AG04449 (cell line): ENCODE data around the gene ZNF787.

Source experiments
- CTCF ChIA-PET: fragments of 350-600 bp; formaldehyde crosslinking; extraction: SDS; loops from one replicate; lab custom pipeline; 2021; ENCODE audit warnings: antibody characterized with exemption; lab: Yijun Ruan, JAX
- POLR2A ChIA-PET: fragments of 400-600, 350-600 bp; formaldehyde crosslinking; extraction: SDS; loops from one replicate; lab custom pipeline; 2020; ENCODE audit warnings: antibody characterized with exemption, inconsistent platforms; lab: Yijun Ruan, JAX
- DNase-seq: peaks from one replicate; pipeline ENCODE4 v3.0.0-alpha.2; 2010; ENCODE audit warnings: low read depth, low spot score
- H3K4me3 ChIP-seq: 2 replicates; pipeline ENCODE4 v1.5.1; 2011; ENCODE audit warnings: low read depth, mild to moderate bottlenecking, control low read depth, low read length
- TF ChIP-seq, protein P1 (sequence below): IDR thresholded peaks from one replicate; pipeline ENCODE4 v1.5.1; 2011; ENCODE audit warnings: mild to moderate bottlenecking, moderate library complexity, low read length, control low read depth, inconsistent platforms; ENCODE audit not compliant: insufficient read depth; ENCODE audit errors: missing control alignments

Gene ZNF787

DNA sequence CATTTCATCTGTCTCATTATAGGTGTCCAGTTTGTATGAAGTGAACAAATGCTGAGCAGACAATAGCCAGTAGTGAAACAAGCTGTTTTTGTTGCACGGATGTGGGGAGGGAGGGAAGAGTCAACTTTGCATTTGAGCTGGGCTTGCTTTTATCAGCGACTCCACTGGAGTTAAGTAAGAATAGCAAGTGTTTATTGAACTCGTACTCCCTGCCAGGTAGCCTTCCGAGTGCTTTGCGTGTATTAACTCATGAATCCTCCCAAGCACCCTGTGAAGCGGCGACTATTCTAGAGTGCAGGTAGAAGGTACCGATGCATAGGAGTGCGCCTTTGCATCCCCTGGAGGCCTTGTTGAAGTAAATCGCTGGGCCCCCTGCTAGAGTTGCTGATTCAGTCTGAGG lies 15.3 kb upstream of the ZNF787 start:
- no peak for DNase-seq
- ChIA-PET CTCF (no interaction called here), POLR2A (no interaction called here)
- H3K4me3 ChIP-seq: no peak overlapping the region
- TF ChIP-seq, protein P1, sequence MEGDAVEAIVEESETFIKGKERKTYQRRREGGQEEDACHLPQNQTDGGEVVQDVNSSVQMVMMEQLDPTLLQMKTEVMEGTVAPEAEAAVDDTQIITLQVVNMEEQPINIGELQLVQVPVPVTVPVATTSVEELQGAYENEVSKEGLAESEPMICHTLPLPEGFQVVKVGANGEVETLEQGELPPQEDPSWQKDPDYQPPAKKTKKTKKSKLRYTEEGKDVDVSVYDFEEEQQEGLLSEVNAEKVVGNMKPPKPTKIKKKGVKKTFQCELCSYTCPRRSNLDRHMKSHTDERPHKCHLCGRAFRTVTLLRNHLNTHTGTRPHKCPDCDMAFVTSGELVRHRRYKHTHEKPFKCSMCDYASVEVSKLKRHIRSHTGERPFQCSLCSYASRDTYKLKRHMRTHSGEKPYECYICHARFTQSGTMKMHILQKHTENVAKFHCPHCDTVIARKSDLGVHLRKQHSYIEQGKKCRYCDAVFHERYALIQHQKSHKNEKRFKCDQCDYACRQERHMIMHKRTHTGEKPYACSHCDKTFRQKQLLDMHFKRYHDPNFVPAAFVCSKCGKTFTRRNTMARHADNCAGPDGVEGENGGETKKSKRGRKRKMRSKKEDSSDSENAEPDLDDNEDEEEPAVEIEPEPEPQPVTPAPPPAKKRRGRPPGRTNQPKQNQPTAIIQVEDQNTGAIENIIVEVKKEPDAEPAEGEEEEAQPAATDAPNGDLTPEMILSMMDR: no peak

DNA sequence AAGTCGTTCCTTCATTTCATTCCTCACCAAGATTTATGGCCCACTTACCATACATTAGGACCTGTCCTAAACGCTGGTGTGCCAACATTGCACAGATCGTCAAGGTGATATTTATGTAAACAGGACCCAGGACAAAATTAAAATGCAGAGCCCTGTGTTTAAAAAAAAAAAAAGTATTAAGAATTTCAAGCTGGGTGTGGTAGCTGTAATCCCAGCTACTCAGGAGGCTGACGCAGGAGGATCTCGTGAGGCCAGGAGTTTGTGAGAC lies 13.5 kb upstream of the ZNF787 start:
- CTCF ChIA-PET: interaction anchor here (1.8 kb wide), 1 partner anchor 12 kb away, joined by 4 read pairs; no protein-coding TSS in a partner anchor
- DNase-seq: no peak
- H3K4me3 ChIP-seq: no peak overlapping the region
- TF ChIP-seq, protein P1: no peak
- POLR2A ChIA-PET: no interaction called here

DNA sequence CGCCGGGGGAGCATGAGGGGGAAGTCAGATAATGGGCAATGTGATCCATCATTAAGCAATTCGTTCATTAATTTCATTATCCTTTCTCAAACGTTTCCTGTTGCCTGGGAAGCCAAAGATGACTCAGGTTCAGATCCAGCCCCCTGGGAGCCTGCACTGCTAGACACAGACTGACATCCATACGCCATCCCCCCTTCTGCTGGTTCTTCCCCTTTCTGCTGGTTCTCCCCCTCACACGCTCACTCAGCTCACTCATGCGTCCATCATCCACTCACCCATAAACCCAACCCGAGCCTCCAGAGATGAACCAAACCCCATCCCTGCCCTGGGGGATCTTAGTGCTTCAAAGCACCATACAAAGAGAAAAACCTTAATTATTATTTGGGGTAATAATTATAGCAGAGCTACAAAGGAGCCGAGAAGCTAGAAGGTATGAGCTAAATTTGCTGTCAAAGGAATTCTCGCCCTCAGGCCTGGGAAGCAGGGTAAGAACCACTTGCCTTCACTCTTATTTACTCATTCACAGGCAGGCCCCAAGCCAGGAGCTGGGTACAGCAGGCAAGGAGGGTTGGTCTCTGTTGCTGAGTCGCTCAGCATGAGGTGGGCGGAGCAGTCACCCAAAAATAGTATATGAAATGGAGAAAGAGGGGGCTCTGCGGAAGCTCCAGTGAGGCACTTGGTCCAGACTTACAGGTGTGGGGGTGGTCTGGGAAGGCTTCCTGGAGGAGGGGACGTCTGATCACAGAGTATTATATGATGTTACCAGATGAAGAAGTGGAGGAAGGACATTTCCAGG lies 13.0 kb upstream of the ZNF787 start:
- no peak for DNase-seq
- TF ChIP-seq, protein P1: no peak
- CTCF ChIA-PET: interaction anchor here (1.8 kb wide), 1 partner anchor 12 kb away, joined by 4 read pairs; no protein-coding TSS in a partner anchor
- POLR2A ChIA-PET: no interaction called here
- H3K4me3 ChIP-seq: no peak overlapping the region

DNA sequence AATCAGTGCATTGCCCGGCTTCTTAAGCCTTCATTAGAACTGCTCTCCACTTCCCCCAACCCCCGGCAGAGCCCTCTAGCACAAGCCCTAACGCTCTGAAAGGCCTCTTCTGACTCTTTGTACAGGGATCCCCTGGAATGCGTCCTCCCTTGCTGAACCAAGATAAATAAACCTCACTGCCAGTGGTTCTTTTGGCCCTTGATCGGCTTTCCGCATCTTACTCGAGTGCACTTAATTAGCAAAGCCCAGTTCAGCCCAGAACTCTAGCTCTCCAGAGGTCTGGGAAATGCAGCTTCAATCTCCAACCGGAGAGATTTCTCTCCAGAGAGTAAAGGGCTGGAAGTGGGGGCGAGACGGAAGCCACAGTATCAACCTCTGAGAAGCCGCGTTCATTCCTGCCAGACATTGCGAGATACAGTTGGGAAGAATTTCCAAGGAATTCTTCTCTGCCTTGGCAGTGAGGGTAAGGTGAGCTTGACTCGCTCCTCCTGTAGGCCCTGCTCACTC lies 11.3 kb upstream of the ZNF787 start:
- DNase-seq: no peak
- H3K4me3 ChIP-seq: no peak overlapping the region
- TF ChIP-seq, protein P1: no peak
- POLR2A ChIA-PET: no interaction called here
- CTCF ChIA-PET: no interaction called here

DNA sequence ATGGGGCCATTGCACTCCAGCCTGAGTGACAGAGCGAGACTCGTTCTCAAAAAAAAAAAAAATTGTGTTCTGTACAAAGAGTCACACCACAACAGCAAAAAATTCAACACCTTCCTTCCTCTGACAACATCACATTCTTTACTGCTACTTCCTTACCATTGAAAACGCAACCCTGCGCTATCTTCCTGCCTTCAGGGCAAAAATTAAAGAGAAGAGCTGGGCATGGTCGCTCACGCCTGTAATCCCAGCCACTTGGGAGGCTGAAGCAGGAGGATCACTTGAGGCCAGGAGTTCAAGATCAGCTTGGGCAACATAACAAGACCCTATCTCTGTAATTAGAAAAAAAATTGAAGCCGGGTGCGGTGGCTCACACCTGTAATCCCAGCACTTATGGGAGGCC lies 10.6 kb upstream of the ZNF787 start:
- ChIA-PET CTCF (interaction anchor here (1.2 kb wide), 1 partner anchor 65 kb away, joined by 4 read pairs; no protein-coding TSS in a partner anchor), POLR2A (no interaction called here)
- no peak for DNase-seq
- H3K4me3 ChIP-seq: no peak overlapping the region
- TF ChIP-seq, protein P1: no peak

DNA sequence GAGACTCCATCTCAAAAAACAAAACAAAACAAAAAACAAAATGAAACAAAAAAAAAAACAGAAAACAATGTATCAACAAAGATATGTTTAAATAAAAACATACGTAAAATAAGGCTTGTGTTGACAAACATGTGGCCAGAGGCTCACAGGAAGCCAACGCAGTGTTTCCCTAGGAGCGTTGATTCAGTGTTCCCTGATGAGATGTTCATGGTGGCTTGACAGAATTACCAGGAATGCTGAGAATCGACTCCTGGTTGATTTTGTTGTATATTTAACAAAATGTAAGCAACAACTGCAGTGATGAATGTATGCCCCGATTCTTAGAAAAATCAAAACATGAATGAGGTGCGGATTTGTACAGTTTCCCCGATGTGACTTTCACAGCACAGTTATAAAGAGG lies 8.9 kb upstream of the ZNF787 start:
- CTCF ChIA-PET: no interaction called here
- TF ChIP-seq, protein P1: no peak
- H3K4me3 ChIP-seq: no peak overlapping the region
- DNase-seq: no peak
- POLR2A ChIA-PET: no interaction called here
